Measurements from ENCODE around the gene JARID2. TPM values are rescaled to one million over a fixed set of nuclear protein-coding genes. Genes with fewer than 3 reads are reported as not detected.

JARID2 gene
- total RNA-seq, 2 experiments from 2014 or later = 19.0 to 19.5 TPM

- Histone ChIP-seq H3K27ac (ENCODE audit: low read depth, low read length, poor library complexity, severe bottlenecking) (no peak overlapping the region), H3K4me2 (ENCODE audit: low read length) (no peak overlapping the region), H2AFZ (ENCODE audit: low read length) (no peak overlapping the region), H3K9me3 (ENCODE audit: low read length) (no peaks in the 10 kb centered on the region), H3K36me3 (ENCODE audit: insufficient read depth, low read length) (no peaks in the 10 kb centered on the region), H3K4me3 (ENCODE audit: low read depth, low read length, poor library complexity, severe bottlenecking) (no peak overlapping the region), H4K20me1 (ENCODE audit: insufficient read depth, low read length) (peaks cover 3% of the 10 kb centered on the region; the same call in 1 of the 2 replicates), H3K9me2 (ENCODE audit: insufficient read depth, low read length) (no peaks in the 10 kb centered on the region), H3K4me1 (ENCODE audit: insufficient read depth, low read length, poor library complexity, severe bottlenecking) (peaks cover 6% of the 10 kb centered on the region), H3K79me2 (ENCODE audit: insufficient read depth, low read depth, low read length) (no peaks in the 10 kb centered on the region)
- no peak for DNase-seq (ENCODE audit: low spot score)
- POLR2A ChIA-PET = no interaction called here
- CTCF ChIA-PET (ENCODE audit: unreplicated experiment) = no interaction called here
- intact Hi-C loops (cut with micrococcal nuclease; ENCODE audit: unreplicated experiment) = no loop called here
- no TSS peak for BruUV-seq (replicated peaks)
- TF ChIP-seq EZH2phosphoT487 (IDR thresholded peaks at IDR 0.05; ENCODE audit: borderline replicate concordance, low read depth, low read length) = no peak
- TF ChIP-seq, protein P1, sequence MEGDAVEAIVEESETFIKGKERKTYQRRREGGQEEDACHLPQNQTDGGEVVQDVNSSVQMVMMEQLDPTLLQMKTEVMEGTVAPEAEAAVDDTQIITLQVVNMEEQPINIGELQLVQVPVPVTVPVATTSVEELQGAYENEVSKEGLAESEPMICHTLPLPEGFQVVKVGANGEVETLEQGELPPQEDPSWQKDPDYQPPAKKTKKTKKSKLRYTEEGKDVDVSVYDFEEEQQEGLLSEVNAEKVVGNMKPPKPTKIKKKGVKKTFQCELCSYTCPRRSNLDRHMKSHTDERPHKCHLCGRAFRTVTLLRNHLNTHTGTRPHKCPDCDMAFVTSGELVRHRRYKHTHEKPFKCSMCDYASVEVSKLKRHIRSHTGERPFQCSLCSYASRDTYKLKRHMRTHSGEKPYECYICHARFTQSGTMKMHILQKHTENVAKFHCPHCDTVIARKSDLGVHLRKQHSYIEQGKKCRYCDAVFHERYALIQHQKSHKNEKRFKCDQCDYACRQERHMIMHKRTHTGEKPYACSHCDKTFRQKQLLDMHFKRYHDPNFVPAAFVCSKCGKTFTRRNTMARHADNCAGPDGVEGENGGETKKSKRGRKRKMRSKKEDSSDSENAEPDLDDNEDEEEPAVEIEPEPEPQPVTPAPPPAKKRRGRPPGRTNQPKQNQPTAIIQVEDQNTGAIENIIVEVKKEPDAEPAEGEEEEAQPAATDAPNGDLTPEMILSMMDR (conservative IDR thresholded peaks at IDR 0.05; ENCODE audit: low read length) = no peak
Observed at GRCh38 chr6:15382712-15383111, 136.8 kb downstream of the JARID2 start.

DNA sequence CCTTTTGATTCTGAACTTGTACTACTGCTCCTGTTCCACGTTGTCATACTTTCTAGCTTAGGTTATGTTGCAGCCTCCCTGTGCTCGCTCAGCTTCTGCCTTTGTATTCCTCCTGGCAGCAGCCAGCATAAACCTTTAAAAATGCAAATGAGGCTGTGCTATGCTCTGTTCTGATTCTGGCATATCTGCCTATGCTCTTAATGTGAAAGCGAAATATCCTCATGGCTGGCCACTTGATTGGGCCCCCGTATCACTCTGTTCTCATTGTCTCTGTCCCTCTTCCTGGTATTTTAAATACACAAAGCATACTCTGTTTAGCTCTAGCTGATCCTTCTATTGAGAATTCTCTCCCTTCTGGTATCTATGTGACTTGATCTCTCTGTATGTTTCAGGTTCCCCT, 139.0 kb downstream of the JARID2 start:
- intact Hi-C loops (cut with micrococcal nuclease; ENCODE audit: unreplicated experiment) = no loop called here
- no peak overlapping the region for H3K27ac ChIP-seq (ENCODE audit: low read depth, low read length, poor library complexity, severe bottlenecking)

GRCh38 chr6:15385521-15385920, 139.7 kb downstream of the JARID2 start:
- intact Hi-C loops (cut with micrococcal nuclease; ENCODE audit: unreplicated experiment) = no loop called here
- H3K4me1 ChIP-seq (ENCODE audit: insufficient read depth, low read length, poor library complexity, severe bottlenecking) = peaks cover 23% of the 10 kb centered on the region
- no peaks in the 10 kb centered on the region for H3K9me2 ChIP-seq (ENCODE audit: insufficient read depth, low read length)
- ChIA-PET POLR2A (no interaction called here), CTCF (ENCODE audit: unreplicated experiment) (no interaction called here)
- H4K20me1 ChIP-seq (ENCODE audit: insufficient read depth, low read length) = peaks cover 6% of the 10 kb centered on the region
- TF ChIP-seq, protein P1 (conservative IDR thresholded peaks at IDR 0.05; ENCODE audit: low read length) = no peak
- TF ChIP-seq EZH2phosphoT487 (IDR thresholded peaks at IDR 0.05; ENCODE audit: borderline replicate concordance, low read depth, low read length) = no peak
- no TSS peak for BruUV-seq (replicated peaks)
- no peak overlapping the region for H3K27ac ChIP-seq (ENCODE audit: low read depth, low read length, poor library complexity, severe bottlenecking)
- no peak overlapping the region for H3K4me3 ChIP-seq (ENCODE audit: low read depth, low read length, poor library complexity, severe bottlenecking)
- H3K36me3 ChIP-seq (ENCODE audit: insufficient read depth, low read length) = no peaks in the 10 kb centered on the region
- H2AFZ ChIP-seq (ENCODE audit: low read length) = no peak overlapping the region
- H3K79me2 ChIP-seq (ENCODE audit: insufficient read depth, low read depth, low read length) = no peaks in the 10 kb centered on the region
- no peak for DNase-seq (ENCODE audit: low spot score)
- H3K4me2 ChIP-seq (ENCODE audit: low read length) = no peak overlapping the region
- no peaks in the 10 kb centered on the region for H3K9me3 ChIP-seq (ENCODE audit: low read length)

More for the DNA sequence above, 139.0 kb downstream of the JARID2 start:
- ChIA-PET CTCF (ENCODE audit: unreplicated experiment) (no interaction called here), POLR2A (interaction anchor here (0.6 to 1.3 kb wide), 3 partner anchors 15 to 156 kb away, joined by 3 read pairs; no protein-coding TSS in a partner anchor)
- Histone ChIP-seq H3K4me1 (ENCODE audit: insufficient read depth, low read length, poor library complexity, severe bottlenecking) (peaks cover 16% of the 10 kb centered on the region), H3K4me3 (ENCODE audit: low read depth, low read length, poor library complexity, severe bottlenecking) (no peak overlapping the region), H3K36me3 (ENCODE audit: insufficient read depth, low read length) (no peaks in the 10 kb centered on the region), H4K20me1 (ENCODE audit: insufficient read depth, low read length) (peaks cover 4% of the 10 kb centered on the region), H3K9me2 (ENCODE audit: insufficient read depth, low read length) (no peaks in the 10 kb centered on the region), H3K4me2 (ENCODE audit: low read length) (no peak overlapping the region), H2AFZ (ENCODE audit: low read length) (no peak overlapping the region), H3K9me3 (ENCODE audit: low read length) (no peaks in the 10 kb centered on the region), H3K79me2 (ENCODE audit: insufficient read depth, low read depth, low read length) (no peaks in the 10 kb centered on the region)
- no peak for DNase-seq (ENCODE audit: low spot score)
- TF ChIP-seq, protein P1 (conservative IDR thresholded peaks at IDR 0.05; ENCODE audit: low read length) = no peak
- TF ChIP-seq EZH2phosphoT487 (IDR thresholded peaks at IDR 0.05; ENCODE audit: borderline replicate concordance, low read depth, low read length) = no peak
- no TSS peak for BruUV-seq (replicated peaks)
